ENCODE results near the gene TMEFF2. TPM values are rescaled to one million over a fixed set of nuclear protein-coding genes. Genes with fewer than 3 reads are reported as not detected.

Gene TMEFF2
- total and polyA plus RNA-seq, 3 donors from 2014 or later: 2.2 to 3.0 (median 2.7) TPM

DNA sequence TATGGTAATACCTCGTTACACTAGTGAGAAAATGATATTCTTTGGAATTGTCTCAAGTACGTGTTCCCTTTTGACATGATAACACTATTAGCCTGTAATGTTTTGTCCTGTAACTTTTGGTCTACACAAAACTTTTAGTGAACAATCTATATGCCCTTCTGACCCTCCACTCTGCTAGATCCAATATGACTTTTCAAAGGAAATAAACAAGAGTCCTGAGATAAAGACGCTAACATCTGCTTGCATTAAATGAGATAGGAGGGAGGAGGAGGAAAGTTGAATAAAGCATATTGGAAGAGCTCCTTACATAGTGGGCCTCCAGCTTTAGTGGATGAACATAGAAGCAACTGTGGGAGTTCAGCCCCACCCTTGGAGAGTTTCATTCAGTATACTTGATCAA lies 264.5 kb downstream of the TMEFF2 start:
- Histone ChIP-seq H3K27ac (no peak overlapping the region), H3K27me3 (no peaks in the 10 kb centered on the region), H3K4me1 (no peaks in the 10 kb centered on the region), H3K36me3 (ENCODE audit: low read depth, missing control alignments) (no peaks in the 10 kb centered on the region), H3K9me3 (no peaks in the 10 kb centered on the region), H3K4me3 (no peak overlapping the region)
- intact Hi-C loops (cut with DNase I; ENCODE audit: low total_unique reads): no loop called here
- WGBS, 2 donors: 47 to 48% methylated on average over 3 of the region's 3 CpGs
- no peak for DNase-seq
- no peak for TF ChIP-seq POLR2A (IDR thresholded peaks at IDR 0.05)

DNA sequence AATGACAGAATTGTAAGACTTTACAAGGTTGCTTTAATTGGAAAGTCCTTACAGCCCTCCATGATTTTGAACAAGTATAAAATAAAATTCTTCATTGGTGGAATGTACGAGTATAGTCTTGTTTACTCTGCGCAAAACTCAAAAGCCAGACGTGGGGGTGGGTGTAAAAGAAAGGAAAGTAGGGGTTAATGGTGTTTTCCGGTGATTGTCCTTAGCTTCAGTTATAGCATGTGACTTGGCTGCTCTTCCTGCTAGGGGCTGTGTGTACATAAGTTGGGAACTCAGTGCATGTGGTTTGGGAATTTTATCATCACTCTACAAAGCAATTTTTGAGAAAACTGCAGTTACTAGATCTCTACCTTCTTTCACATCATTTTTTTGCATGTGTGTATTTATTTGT lies 265.4 kb downstream of the TMEFF2 start:
- H3K4me1 ChIP-seq: no peaks in the 10 kb centered on the region
- DNase-seq: no peak
- no peak overlapping the region for H3K4me3 ChIP-seq
- WGBS, 2 donors: 52 to 54% methylated on average over 4 of the region's 4 CpGs
- intact Hi-C loops (cut with DNase I; ENCODE audit: low total_unique reads): no loop called here
- no peaks in the 10 kb centered on the region for H3K27me3 ChIP-seq
- TF ChIP-seq POLR2A (IDR thresholded peaks at IDR 0.05): no peak
- TF ChIP-seq, protein P1, sequence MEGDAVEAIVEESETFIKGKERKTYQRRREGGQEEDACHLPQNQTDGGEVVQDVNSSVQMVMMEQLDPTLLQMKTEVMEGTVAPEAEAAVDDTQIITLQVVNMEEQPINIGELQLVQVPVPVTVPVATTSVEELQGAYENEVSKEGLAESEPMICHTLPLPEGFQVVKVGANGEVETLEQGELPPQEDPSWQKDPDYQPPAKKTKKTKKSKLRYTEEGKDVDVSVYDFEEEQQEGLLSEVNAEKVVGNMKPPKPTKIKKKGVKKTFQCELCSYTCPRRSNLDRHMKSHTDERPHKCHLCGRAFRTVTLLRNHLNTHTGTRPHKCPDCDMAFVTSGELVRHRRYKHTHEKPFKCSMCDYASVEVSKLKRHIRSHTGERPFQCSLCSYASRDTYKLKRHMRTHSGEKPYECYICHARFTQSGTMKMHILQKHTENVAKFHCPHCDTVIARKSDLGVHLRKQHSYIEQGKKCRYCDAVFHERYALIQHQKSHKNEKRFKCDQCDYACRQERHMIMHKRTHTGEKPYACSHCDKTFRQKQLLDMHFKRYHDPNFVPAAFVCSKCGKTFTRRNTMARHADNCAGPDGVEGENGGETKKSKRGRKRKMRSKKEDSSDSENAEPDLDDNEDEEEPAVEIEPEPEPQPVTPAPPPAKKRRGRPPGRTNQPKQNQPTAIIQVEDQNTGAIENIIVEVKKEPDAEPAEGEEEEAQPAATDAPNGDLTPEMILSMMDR (IDR thresholded peaks at IDR 0.05): no peak
- H3K9me3 ChIP-seq: no peaks in the 10 kb centered on the region
- H3K27ac ChIP-seq: no peak overlapping the region
- H3K36me3 ChIP-seq (ENCODE audit: low read depth, missing control alignments): no peaks in the 10 kb centered on the region

DNA sequence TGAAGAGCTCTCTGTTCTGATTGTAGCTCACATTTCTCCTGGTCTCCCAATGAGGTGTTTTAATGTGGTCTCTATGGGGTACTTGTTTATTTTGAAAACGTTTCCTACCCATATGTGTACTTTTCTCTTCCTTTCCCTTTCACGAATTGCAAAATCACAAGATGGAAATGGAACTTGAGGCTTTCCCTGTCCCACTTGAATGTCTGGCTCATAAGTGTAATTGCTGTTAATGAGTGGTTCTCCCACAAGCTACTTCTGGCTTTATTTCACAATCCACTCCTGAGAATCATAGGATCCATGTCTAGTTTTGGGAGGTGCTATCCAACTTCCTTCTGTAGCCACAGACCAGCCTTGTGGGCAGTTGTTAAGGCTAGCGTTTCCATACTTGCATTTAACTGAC lies 266.7 kb downstream of the TMEFF2 start:
- Histone ChIP-seq H3K4me3 (no peak overlapping the region), H3K4me1 (no peaks in the 10 kb centered on the region), H3K36me3 (ENCODE audit: low read depth, missing control alignments) (no peaks in the 10 kb centered on the region), H3K9me3 (no peaks in the 10 kb centered on the region), H3K27me3 (no peaks in the 10 kb centered on the region), H3K27ac (no peak overlapping the region)
- no peak for DNase-seq
- 26 to 27% methylated on average over 3 of the region's 3 CpGs for WGBS, 2 donors
- intact Hi-C loops (cut with DNase I; ENCODE audit: low total_unique reads): no loop called here
- TF ChIP-seq POLR2A (IDR thresholded peaks at IDR 0.05): no peak
- TF ChIP-seq, protein P1 (IDR thresholded peaks at IDR 0.05): no peak

DNA sequence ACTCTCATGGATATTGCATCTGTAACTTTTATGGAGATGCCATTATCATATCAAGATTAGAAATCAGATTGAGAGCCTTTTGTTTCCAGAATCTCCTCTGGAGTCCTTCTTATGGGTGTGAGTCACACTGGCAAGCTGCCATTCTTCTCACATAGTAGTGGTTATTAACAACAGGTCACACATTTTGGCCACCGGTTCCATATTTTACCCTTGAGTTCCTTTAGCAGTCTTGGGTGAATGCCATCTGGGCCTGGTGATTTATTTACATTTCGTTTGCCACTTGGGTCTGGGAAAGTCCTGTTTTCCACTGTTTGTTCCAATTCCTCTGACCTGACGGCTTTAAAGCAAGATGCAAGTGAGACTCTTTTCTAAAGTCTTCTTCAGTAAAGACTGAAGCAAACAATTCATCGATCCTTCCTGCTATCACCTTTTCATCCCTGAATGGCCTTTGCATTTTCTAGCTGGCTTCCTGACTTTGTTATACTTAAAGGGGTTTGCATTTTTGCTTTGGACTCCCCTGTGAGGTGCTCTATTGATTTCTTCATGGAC lies 267.3 kb downstream of the TMEFF2 start:
- 49 to 52% methylated on average over 4 of the region's 4 CpGs for WGBS, 2 donors
- Histone ChIP-seq H3K9me3 (no peaks in the 10 kb centered on the region), H3K4me3 (no peak overlapping the region), H3K27me3 (no peaks in the 10 kb centered on the region), H3K4me1 (no peaks in the 10 kb centered on the region), H3K27ac (no peak overlapping the region), H3K36me3 (ENCODE audit: low read depth, missing control alignments) (no peaks in the 10 kb centered on the region)
- no peak for DNase-seq
- TF ChIP-seq POLR2A (IDR thresholded peaks at IDR 0.05): no peak
- TF ChIP-seq, protein P1 (IDR thresholded peaks at IDR 0.05): no peak
- intact Hi-C loops (cut with DNase I; ENCODE audit: low total_unique reads): no loop called here

DNA sequence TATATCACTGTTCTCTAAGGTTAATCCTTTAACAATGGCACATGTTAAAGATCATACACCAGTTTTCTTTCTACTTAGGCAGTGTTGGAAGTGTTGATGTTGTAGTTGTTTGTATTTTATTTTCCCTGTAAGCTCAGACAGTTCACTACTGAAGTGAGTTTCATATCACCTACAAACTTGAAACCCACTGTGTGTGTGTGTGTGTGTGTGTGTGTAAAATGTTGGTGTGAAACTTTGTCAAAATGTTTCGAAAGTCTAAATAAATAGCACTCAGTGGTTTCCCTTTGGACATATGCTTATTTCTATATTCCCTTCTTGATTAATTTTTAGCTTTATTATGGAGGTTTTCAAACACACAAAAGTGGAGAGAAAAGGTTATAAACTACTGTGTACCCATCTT lies 268.1 kb downstream of the TMEFF2 start:
- TF ChIP-seq POLR2A (IDR thresholded peaks at IDR 0.05): no peak
- TF ChIP-seq, protein P1 (IDR thresholded peaks at IDR 0.05): no peak
- Histone ChIP-seq H3K27ac (no peak overlapping the region), H3K4me3 (no peak overlapping the region), H3K36me3 (ENCODE audit: low read depth, missing control alignments) (no peaks in the 10 kb centered on the region), H3K9me3 (no peaks in the 10 kb centered on the region), H3K4me1 (no peaks in the 10 kb centered on the region), H3K27me3 (no peaks in the 10 kb centered on the region)
- intact Hi-C loops (cut with DNase I; ENCODE audit: low total_unique reads): no loop called here
- WGBS, 2 donors: 94 to 95% methylated on average over 1 of the region's 1 CpG
- no peak for DNase-seq
